Endothelial cell of umbilical vein (primary cell): ENCODE measurements around the gene CHCHD2. TPM values are rescaled to one million over a fixed set of nuclear protein-coding genes. Genes with fewer than 3 reads are reported as not detected.

Source experiments
- BruUV-seq: library from RNA; stranded (reverse); fragments of 400-500 nt; replicated peaks from 2 replicates; lab custom pipeline; 2021; lab: Mats Ljungman, UMichigan
- CTCF ChIA-PET: fragments of 300-600, 350-600 bp; sonication (Branson Sonifier 250); formaldehyde crosslinking; loops from one replicate; lab custom pipeline; 2021; ENCODE audit warnings: antibody characterized with exemption, inconsistent platforms; lab: Charles Lee
- POLR2A ChIA-PET: fragments of 300-600, 350-600 bp; sonication (Branson Sonifier 250); formaldehyde crosslinking; loops from one replicate; lab custom pipeline; 2021; ENCODE audit warnings: antibody characterized with exemption, inconsistent platforms; lab: Charles Lee
- DNase-seq: peaks from one replicate; pipeline ENCODE4 v3.0.0-alpha.2; 2011; ENCODE audit warnings: low read depth, low spot score
- FAIRE-seq: peaks from 2 replicates; lab custom pipeline; 2011; peaks lifted over from hg19 to GRCh38; lab: Jason Lieb, UNC
- H2AFZ ChIP-seq: 2 replicates; pipeline ENCODE4 v1.6.0; 2012; ENCODE audit warnings: low read depth, low read length, control low read depth, inconsistent platforms
- H3K27ac ChIP-seq: 2 replicates; pipeline ENCODE4 v1.5.1; 2011; ENCODE audit warnings: low read depth, mild to moderate bottlenecking, control low read depth, low read length, moderate library complexity; ENCODE audit not compliant: insufficient read depth
- H3K27me3 ChIP-seq, 2 experiments: 2 replicates each; pipeline versions ENCODE4 v1.6.0 to v1.6.1; 2011; ENCODE audit warnings: low read length in 2 of 2, mixed read lengths in 1 of 2; ENCODE audit not compliant: control insufficient read depth in 2 of 2, insufficient read depth in 2 of 2
- H3K36me3 ChIP-seq, 2 experiments: 2 replicates in 1 of 2; 3 replicates in 1 of 2; pipeline ENCODE4 v1.5.1; 2011; ENCODE audit warnings: low read length in 2 of 2, mild to moderate bottlenecking in 1 of 2, moderate library complexity in 1 of 2; ENCODE audit not compliant: control insufficient read depth in 2 of 2, insufficient read depth in 2 of 2; ENCODE audit errors: extremely low read depth in 1 of 2
- H3K4me1 ChIP-seq: 3 replicates; pipeline ENCODE4 v1.5.1; 2011; ENCODE audit warnings: mild to moderate bottlenecking, low read length; ENCODE audit not compliant: control insufficient read depth, insufficient read depth; ENCODE audit errors: extremely low read depth
- H3K4me2 ChIP-seq: 2 replicates; pipeline ENCODE4 v1.6.1; 2011; ENCODE audit warnings: low read length, control low read depth, mixed read lengths; ENCODE audit not compliant: insufficient read depth
- H3K4me3 ChIP-seq, 3 experiments: fragments of 200-600 bp in 1 of 3; sonication (generic), shearing (Covaris generic) in 1 of 3; replicated peaks in 1 of 3; 2 replicates each; pipeline ENCODE4 v1.5.1; 2011 to 2016; ENCODE audit warnings: control low read depth in 3 of 3, low read length in 3 of 3, mild to moderate bottlenecking in 2 of 3, inconsistent platforms in 1 of 3, low read depth in 1 of 3, moderate library complexity in 1 of 3; ENCODE audit not compliant: insufficient read depth in 1 of 3
- H3K79me2 ChIP-seq: 2 replicates; pipeline ENCODE4 v1.6.0; 2012; ENCODE audit warnings: low read length, inconsistent platforms; ENCODE audit not compliant: control insufficient read depth, insufficient read depth
- H3K9ac ChIP-seq: replicated peaks from 2 replicates; pipeline ENCODE3; 2011; ENCODE audit warnings: low read length, control low read depth; ENCODE audit not compliant: insufficient read depth; ENCODE audit errors: extremely low read depth
- H3K9me1 ChIP-seq: replicated peaks from 3 replicates; pipeline ENCODE4 v1.6.0; 2011; ENCODE audit warnings: mild to moderate bottlenecking, low read length; ENCODE audit not compliant: control insufficient read depth, insufficient read depth; ENCODE audit errors: extremely low read depth
- H3K9me3 ChIP-seq: replicated peaks from 2 replicates; pipeline ENCODE4 v1.5.1; 2012; ENCODE audit warnings: low read length, inconsistent platforms; ENCODE audit not compliant: control insufficient read depth, insufficient read depth
- H4K20me1 ChIP-seq: replicated peaks from 2 replicates; pipeline ENCODE3; 2011; ENCODE audit warnings: mild to moderate bottlenecking, low read length; ENCODE audit not compliant: control insufficient read depth, insufficient read depth; ENCODE audit errors: extremely low read depth
- EZH2 ChIP-seq: IDR thresholded peaks from 2 replicates; pipeline ENCODE4 v1.6.1; 2012; ENCODE audit warnings: borderline replicate concordance, low read depth, mild to moderate bottlenecking, moderate library complexity, low read length, inconsistent platforms; ENCODE audit not compliant: severe bottlenecking
- FOS ChIP-seq: IDR thresholded peaks from 2 replicates; pipeline ENCODE4 v1.6.1; 2011; ENCODE audit warnings: mild to moderate bottlenecking, low read length, moderate library complexity, borderline replicate concordance; ENCODE audit not compliant: insufficient read depth
- GATA2 ChIP-seq: IDR thresholded peaks from 2 replicates; pipeline ENCODE4 v1.7.0; 2011; ENCODE audit warnings: low read depth, mild to moderate bottlenecking, moderate library complexity, mixed read lengths, low read length; ENCODE audit not compliant: insufficient read length, insufficient read depth
- JUN ChIP-seq: IDR thresholded peaks from 2 replicates; pipeline ENCODE4 v1.6.1; 2011; ENCODE audit warnings: borderline replicate concordance, low read depth; ENCODE audit not compliant: insufficient read length, insufficient read depth
- MYC ChIP-seq: IDR thresholded peaks from one replicate; pipeline ENCODE4 v1.6.1; 2011; ENCODE audit warnings: mild to moderate bottlenecking, low read depth, low read length
- POLR2A ChIP-seq: IDR thresholded peaks from 2 replicates; pipeline ENCODE4 v1.6.1; 2012; ENCODE audit warnings: low read depth, mild to moderate bottlenecking, control low read depth, low read length
- POLR2AphosphoS5 ChIP-seq: IDR thresholded peaks from 2 replicates; pipeline ENCODE4 v1.6.1; 2012; ENCODE audit warnings: low read depth, mild to moderate bottlenecking, control low read depth, low read length, moderate library complexity; ENCODE audit not compliant: insufficient read depth
- dilution Hi-C: fragments of 300-500 bp; cut with MboI; formaldehyde crosslinking; loops from one replicate; pipeline ENCODE4 v1.15.0; 2019; ENCODE audit warnings: low sequenced_read_pairs; ENCODE audit not compliant: extremely low pct_ligation_motif_present
- intact Hi-C: fragments of 100-400 bp; cut with micrococcal nuclease; formaldehyde crosslinking; loops from one replicate; pipeline ENCODE4 v1.10.0; 2022
- polyA plus RNA-seq, 4 experiments: library from polyadenylated mRNA; depleted of rRNA in 3 of 4; stranded (reverse) in 3 of 4; unstranded in 1 of 4; fragments of >200 nt; gene quantifications; 2 replicates each; pipeline versions ENCODE4 v1.2.1 to v1.2.3, GENCODE V29; 2011 to 2012; ENCODE audit warnings: missing spikeins in 1 of 4
- total RNA-seq: library from RNA; stranded (reverse); gene quantifications from 2 replicates; pipeline ENCODE4 v1.2.3, GENCODE V29; 2021
- TF ChIP-seq, protein P1 (sequence below), 2 donors: IDR thresholded peaks; 1 replicate in 1 of 2; 2 replicates in 1 of 2; pipeline ENCODE4 v1.5.1; 2011; ENCODE audit warnings: low read length in 2 of 2, mild to moderate bottlenecking in 2 of 2, moderate library complexity in 2 of 2, control low read depth in 1 of 2, inconsistent platforms in 1 of 2, low read depth in 1 of 2; ENCODE audit not compliant: insufficient read depth in 1 of 2; ENCODE audit errors: extremely low read depth in 1 of 2
- TF ChIP-seq, protein P2 (sequence below): IDR thresholded peaks from 2 replicates; pipeline ENCODE4 v1.6.1; 2011; ENCODE audit not compliant: insufficient read depth, insufficient read length

Gene CHCHD2
- total and polyA plus RNA-seq, 2 donors (not counting 3 experiments of a cell fraction or from before 2014, with no cell fraction given): 368 to 616 TPM

DNA sequence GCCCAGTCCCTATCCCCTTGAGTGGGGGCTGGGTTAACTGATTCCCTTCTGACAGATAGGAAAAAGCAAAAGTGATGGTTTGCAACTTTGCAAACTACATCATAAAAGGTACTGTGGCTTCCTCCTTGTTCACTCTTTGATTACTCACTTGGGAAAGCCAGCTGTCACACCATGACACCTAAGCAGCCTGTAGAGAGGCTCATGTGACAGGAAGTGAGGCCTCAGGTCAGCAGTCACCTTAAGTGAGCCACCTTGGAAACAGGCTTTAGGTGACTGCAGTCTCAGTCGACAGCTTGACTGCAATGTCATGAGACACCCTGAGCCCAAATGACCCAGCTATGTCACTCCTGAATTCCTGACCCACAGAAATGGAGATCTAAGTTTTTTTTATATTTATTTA, 4.3 kb upstream of the CHCHD2 start:
- no TSS peak for BruUV-seq
- CTCF ChIA-PET: no interaction called here
- FAIRE-seq (no peak), DNase-seq (no peak)
- no peak overlapping the region for H2AFZ ChIP-seq
- H3K4me1 ChIP-seq: no peaks in the 10 kb centered on the region
- H3K27ac ChIP-seq: no peak overlapping the region
- H3K4me2 ChIP-seq: no peak overlapping the region
- dilution Hi-C loops (no loop called here), intact Hi-C loops (no loop called here)
- peaks cover 6% of the 10 kb centered on the region for H3K79me2 ChIP-seq
- no peak overlapping the region for H3K9ac ChIP-seq
- H3K27me3 ChIP-seq: no peaks in the 10 kb centered on the region
- POLR2A ChIA-PET: no interaction called here
- TF ChIP-seq, protein P1, sequence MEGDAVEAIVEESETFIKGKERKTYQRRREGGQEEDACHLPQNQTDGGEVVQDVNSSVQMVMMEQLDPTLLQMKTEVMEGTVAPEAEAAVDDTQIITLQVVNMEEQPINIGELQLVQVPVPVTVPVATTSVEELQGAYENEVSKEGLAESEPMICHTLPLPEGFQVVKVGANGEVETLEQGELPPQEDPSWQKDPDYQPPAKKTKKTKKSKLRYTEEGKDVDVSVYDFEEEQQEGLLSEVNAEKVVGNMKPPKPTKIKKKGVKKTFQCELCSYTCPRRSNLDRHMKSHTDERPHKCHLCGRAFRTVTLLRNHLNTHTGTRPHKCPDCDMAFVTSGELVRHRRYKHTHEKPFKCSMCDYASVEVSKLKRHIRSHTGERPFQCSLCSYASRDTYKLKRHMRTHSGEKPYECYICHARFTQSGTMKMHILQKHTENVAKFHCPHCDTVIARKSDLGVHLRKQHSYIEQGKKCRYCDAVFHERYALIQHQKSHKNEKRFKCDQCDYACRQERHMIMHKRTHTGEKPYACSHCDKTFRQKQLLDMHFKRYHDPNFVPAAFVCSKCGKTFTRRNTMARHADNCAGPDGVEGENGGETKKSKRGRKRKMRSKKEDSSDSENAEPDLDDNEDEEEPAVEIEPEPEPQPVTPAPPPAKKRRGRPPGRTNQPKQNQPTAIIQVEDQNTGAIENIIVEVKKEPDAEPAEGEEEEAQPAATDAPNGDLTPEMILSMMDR (IDR thresholded peaks at IDR 0.05; ENCODE audit: extremely low read depth in 1 of 2, insufficient read depth in 1 of 2, low read depth in 1 of 2, low read length in 2 of 2): no peak
- no peak for TF ChIP-seq FOS
- TF ChIP-seq, protein P2, sequence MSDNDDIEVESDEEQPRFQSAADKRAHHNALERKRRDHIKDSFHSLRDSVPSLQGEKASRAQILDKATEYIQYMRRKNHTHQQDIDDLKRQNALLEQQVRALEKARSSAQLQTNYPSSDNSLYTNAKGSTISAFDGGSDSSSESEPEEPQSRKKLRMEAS: no peak
- no peak for TF ChIP-seq POLR2AphosphoS5
- no peak for TF ChIP-seq MYC
- H3K9me1 ChIP-seq: no peaks in the 10 kb centered on the region
- H3K9me3 ChIP-seq: no peaks in the 10 kb centered on the region
- no peaks in the 10 kb centered on the region for H4K20me1 ChIP-seq
- no peaks in the 10 kb centered on the region for H3K36me3 ChIP-seq
- H3K4me3 ChIP-seq: no peak overlapping the region

DNA sequence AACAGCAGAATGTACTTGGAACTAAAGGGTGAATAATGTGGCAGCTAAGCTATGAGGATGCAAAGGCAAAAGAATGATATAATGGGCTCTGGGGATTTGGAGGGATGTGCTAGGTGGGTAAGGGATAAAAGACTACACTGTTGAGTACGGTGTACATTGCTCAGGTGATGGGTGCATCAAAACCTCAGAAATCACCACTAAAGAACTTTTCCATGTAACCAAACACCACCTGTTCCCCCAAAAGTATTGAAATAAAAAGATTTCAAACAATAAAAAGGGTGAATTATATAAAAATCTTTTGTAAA, 1.6 kb upstream of the CHCHD2 start:
- DNase-seq (no peak), FAIRE-seq (no peak)
- TF ChIP-seq EZH2 (no peak), POLR2A (no peak), GATA2 (no peak), POLR2AphosphoS5 (no peak), FOS (no peak), MYC (no peak), JUN (no peak)
- TF ChIP-seq, protein P1 (IDR thresholded peaks at IDR 0.05; ENCODE audit: extremely low read depth in 1 of 2, insufficient read depth in 1 of 2, low read depth in 1 of 2, low read length in 2 of 2): no peak
- TF ChIP-seq, protein P2: no peak
- H3K4me3 ChIP-seq: no peak overlapping the region
- no peaks in the 10 kb centered on the region for H3K9me3 ChIP-seq
- dilution Hi-C loops (no loop called here), intact Hi-C loops (loop anchor here (2.0 to 10.0 kb wide), 3 partner anchors 29 to 743 kb away; partner anchors contain the start of genes LANCL2 and VOPP1)
- H3K9ac ChIP-seq: no peak overlapping the region
- ChIA-PET CTCF (no interaction called here), POLR2A (no interaction called here)
- H3K4me1 ChIP-seq: peaks cover 4% of the 10 kb centered on the region
- peaks cover 6% of the 10 kb centered on the region in 2 experiments for H3K36me3 ChIP-seq
- H3K27ac ChIP-seq: no peak overlapping the region
- no peak overlapping the region for H2AFZ ChIP-seq
- no peaks in the 10 kb centered on the region for H3K27me3 ChIP-seq
- no peak overlapping the region for H3K4me2 ChIP-seq
- no TSS peak for BruUV-seq
- H4K20me1 ChIP-seq: no peaks in the 10 kb centered on the region
- H3K79me2 ChIP-seq: peaks cover 26% of the 10 kb centered on the region
- no peaks in the 10 kb centered on the region for H3K9me1 ChIP-seq
